Mononuclear cell (primary cell): ENCODE measurements around the gene ARID3A. TPM values are rescaled to one million over a fixed set of nuclear protein-coding genes. Genes with fewer than 3 reads are reported as not detected.

Experiments used
- H3K27me3 ChIP-seq: 2 replicates; pipeline ENCODE4 v1.6.0; 2011; ENCODE audit warnings: low read length, control low read depth; ENCODE audit not compliant: insufficient read depth
- H3K4me1 ChIP-seq: 2 replicates; pipeline ENCODE4 v1.5.1; 2011; ENCODE audit warnings: mild to moderate bottlenecking, low read length, control low read depth; ENCODE audit not compliant: insufficient read depth
- H3K4me3 ChIP-seq: 2 replicates; pipeline ENCODE4 v1.5.1; 2011; ENCODE audit warnings: mild to moderate bottlenecking, low read length, moderate library complexity
- H3K9me3 ChIP-seq: 2 replicates; pipeline ENCODE4 v1.5.1; 2011; ENCODE audit warnings: low read depth, mild to moderate bottlenecking, control low read depth, low read length
- total RNA-seq: library from RNA; depleted of rRNA; stranded (reverse); fragments of >200 nt; gene quantifications from one replicate; pipeline ENCODE4 v1.2.3, GENCODE V29; 2012

Gene ARID3A
- total RNA-seq, 1 donor, result 8.0 TPM

GRCh38 chr19:995051-995827 is 69.4 kb downstream of the ARID3A start:
- peaks cover 10% of the 10 kb centered on the region for H3K4me1 ChIP-seq
- no peaks in the 10 kb centered on the region for H3K9me3 ChIP-seq
- peaks cover 36% of the 10 kb centered on the region for H3K27me3 ChIP-seq
- H3K4me3 ChIP-seq, result no peak overlapping the region

GRCh38 chr19:996051-996838 is 70.4 kb downstream of the ARID3A start:
- no peaks in the 10 kb centered on the region for H3K9me3 ChIP-seq
- peaks cover 41% of the 10 kb centered on the region for H3K27me3 ChIP-seq
- peaks cover 17% of the 10 kb centered on the region for H3K4me1 ChIP-seq
- no peak overlapping the region for H3K4me3 ChIP-seq

GRCh38 chr19:998064-998463 is 72.2 kb downstream of the ARID3A start:
- Histone ChIP-seq H3K27me3 (peaks cover 44% of the 10 kb centered on the region), H3K9me3 (no peaks in the 10 kb centered on the region)

GRCh38 chr19:999379-999719 is 73.5 kb downstream of the ARID3A start:
- peaks cover 44% of the 10 kb centered on the region for H3K27me3 ChIP-seq

More at GRCh38 chr19:998064-998463, 72.2 kb downstream of the ARID3A start:
- Histone ChIP-seq H3K4me3 (no peak overlapping the region), H3K4me1 (peaks cover 24% of the 10 kb centered on the region)

DNA sequence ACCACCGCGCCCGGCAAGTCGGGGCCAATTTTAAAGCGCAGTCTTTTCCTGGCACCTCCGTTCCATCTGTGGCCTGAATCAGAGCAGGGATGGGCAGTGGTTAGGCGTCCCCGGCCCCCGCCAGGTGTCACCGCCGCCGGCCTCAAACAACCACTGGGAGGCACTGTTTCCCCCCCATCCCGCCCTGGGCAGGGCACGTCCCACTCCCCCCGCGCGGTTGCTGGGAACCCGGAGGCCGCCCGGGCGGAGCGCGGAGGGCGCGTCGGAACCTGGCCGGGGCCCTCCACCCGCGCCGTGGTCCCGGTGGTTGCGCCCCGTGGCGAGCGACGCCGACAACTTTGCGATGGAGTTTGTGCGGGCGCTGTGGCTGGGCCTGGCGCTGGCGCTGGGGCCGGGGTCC is 74.3 kb downstream of the ARID3A start, which contains the start of gene GRIN3B:
Gene GRIN3B, plus strand, starts transcription at position 325 of the 400 bp plus-strand sequence. Its CDS starts 19 bp downstream, at position 344.
- H3K27me3 ChIP-seq, result peaks cover 44% of the 10 kb centered on the region
- no peak within 1 kb of the TSS for H3K4me3 ChIP-seq

More at GRCh38 chr19:999379-999719, 73.5 kb downstream of the ARID3A start:
- no peak overlapping the region for H3K4me3 ChIP-seq
- no peaks in the 10 kb centered on the region for H3K9me3 ChIP-seq
- peaks cover 24% of the 10 kb centered on the region for H3K4me1 ChIP-seq

GRCh38 chr19:1000591-1001537 is 75.0 kb downstream of the ARID3A start:
- Histone ChIP-seq H3K27me3 (peaks cover 39% of the 10 kb centered on the region), H3K9me3 (no peaks in the 10 kb centered on the region), H3K4me3 (no peak overlapping the region), H3K4me1 (peaks cover 22% of the 10 kb centered on the region)

More for the DNA sequence above, 74.3 kb downstream of the ARID3A start, which contains the start of gene GRIN3B:
- Histone ChIP-seq H3K4me1 (peaks cover 24% of the 10 kb centered on the region), H3K9me3 (no peaks in the 10 kb centered on the region)

- H3K4me3 ChIP-seq, result no peak overlapping the region
- H3K4me1 ChIP-seq, result peaks cover 15% of the 10 kb centered on the region
- no peaks in the 10 kb centered on the region for H3K9me3 ChIP-seq
- H3K27me3 ChIP-seq, result peaks cover 34% of the 10 kb centered on the region
Measured at GRCh38 chr19:1001538-1002166, 75.8 kb downstream of the ARID3A start.

- H3K4me3 ChIP-seq, result no peak overlapping the region
- H3K4me1 ChIP-seq, result peaks cover 13% of the 10 kb centered on the region
- no peaks in the 10 kb centered on the region for H3K9me3 ChIP-seq
- H3K27me3 ChIP-seq, result peaks cover 27% of the 10 kb centered on the region
Measured at GRCh38 chr19:1002600-1002999, 76.8 kb downstream of the ARID3A start.

GRCh38 chr19:1003283-1003682 is 77.4 kb downstream of the ARID3A start:
- Histone ChIP-seq H3K4me1 (peaks cover 13% of the 10 kb centered on the region), H3K4me3 (no peak overlapping the region), H3K9me3 (no peaks in the 10 kb centered on the region), H3K27me3 (peaks cover 20% of the 10 kb centered on the region)

GRCh38 chr19:1004204-1004802 is 78.5 kb downstream of the ARID3A start:
- peaks cover 11% of the 10 kb centered on the region for H3K27me3 ChIP-seq
- H3K4me1 ChIP-seq, result peaks cover 13% of the 10 kb centered on the region
- no peak overlapping the region for H3K4me3 ChIP-seq
- no peaks in the 10 kb centered on the region for H3K9me3 ChIP-seq

- no peak overlapping the region for H3K4me3 ChIP-seq
- peaks cover 13% of the 10 kb centered on the region for H3K4me1 ChIP-seq
- H3K9me3 ChIP-seq, result no peaks in the 10 kb centered on the region
- peaks cover 8% of the 10 kb centered on the region for H3K27me3 ChIP-seq
Measured at GRCh38 chr19:1004803-1005664, 79.2 kb downstream of the ARID3A start.

- no peaks in the 10 kb centered on the region for H3K9me3 ChIP-seq
- no peaks in the 10 kb centered on the region for H3K27me3 ChIP-seq
- H3K4me3 ChIP-seq, result no peak overlapping the region
- H3K4me1 ChIP-seq, result peaks cover under 1% of the 10 kb centered on the region
Measured at GRCh38 chr19:1006711-1007398, 81.0 kb downstream of the ARID3A start.
